Activated naive CD4-positive, alpha-beta T cell (primary cell): ENCODE data around the gene MYO15A.

Experiments
- DNase-seq, 4 experiments: peaks; one replicate each; lab custom pipeline; 2025; lab: John Stamatoyannopoulos, UW

MYO15A gene

DNA sequence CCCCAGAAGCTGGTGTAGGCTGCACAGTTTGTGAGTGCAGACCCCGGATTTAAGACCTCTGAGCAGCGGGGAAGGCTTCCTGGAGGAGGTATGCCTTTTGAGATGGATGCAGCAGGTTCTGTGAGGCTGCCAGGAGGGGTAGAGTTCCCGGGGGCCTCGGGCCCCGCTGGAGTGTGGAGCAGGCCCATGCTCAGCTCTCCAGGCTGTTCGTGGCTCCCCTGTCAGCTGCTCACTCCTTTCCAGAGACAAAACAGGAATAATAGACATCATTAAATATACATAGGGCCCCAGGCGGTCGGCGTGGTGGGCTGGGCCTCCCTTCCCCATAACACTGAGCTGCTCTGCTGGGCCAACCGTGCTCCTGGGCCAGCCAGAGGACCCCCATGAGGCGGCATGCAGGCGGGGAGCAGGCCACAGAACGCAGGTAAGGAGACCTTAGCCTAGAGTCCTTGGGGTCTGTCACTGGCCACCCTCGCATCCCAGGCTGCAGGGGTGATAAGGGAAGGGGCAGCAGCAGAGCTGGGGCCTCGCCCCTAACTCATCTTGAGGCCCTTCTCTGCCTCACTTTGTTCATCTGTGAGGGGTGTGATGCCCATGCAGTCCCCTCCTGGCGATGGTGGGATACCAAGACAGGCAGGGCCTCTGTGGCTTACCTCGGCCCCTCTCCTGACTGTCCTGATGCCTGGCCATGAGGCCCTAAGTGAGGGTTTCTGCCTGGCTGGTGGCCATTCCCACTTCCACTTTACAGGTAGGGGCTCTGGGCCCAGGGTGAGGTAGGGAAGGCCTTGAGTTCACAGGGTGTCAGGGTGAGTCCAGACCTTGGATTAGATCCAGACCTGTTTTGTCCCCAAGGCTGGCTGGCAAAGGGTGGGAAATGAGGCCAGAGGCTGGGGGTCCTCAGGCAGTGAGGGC, at the start of gene MYO15A:
Gene MYO15A, plus strand, starts transcription at position 356 of the 912 bp plus-strand sequence. CDS start 10,045 bp downstream, outside the sequence.
- DNase-seq, result no peak

DNA sequence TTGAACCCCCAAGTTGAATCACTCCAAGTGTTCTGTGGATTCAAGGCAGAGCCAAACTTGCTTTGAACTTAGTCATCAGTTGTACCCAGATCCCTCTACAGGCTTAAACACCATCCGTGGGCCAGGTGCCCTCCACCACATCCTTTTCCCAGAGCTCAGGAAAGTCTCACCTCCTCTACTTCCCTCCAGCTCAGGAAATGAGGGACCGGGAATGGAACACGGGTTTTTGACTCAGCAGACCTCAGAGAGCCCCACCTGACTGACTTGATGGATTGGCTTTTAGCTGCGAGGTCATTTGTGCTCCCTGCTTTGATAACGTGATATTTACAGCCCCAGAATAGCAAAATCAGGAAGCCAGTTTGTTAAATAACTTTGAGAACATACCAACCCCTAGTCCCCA, 49.3 kb upstream of the MYO15A start:
- no peak for DNase-seq

DNA sequence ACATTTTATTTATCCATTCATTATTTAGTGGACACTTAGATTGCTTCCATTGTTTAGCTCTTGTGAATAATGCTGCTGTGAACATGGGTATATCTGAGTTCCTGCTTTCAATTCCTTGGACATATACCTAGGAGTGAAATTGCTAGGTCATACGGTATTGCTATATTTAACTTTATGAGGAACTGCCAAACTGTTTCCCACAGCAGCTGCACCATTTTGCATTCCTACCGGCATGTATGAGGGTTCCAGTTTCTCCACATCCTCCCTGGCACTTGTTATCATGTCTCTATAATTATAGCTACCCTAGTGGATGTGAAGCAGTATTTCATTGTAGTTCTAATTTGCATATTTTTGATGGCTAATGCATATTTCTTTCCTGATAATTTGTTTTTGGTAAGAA, 44.5 kb upstream of the MYO15A start:
- no peak for DNase-seq

DNA sequence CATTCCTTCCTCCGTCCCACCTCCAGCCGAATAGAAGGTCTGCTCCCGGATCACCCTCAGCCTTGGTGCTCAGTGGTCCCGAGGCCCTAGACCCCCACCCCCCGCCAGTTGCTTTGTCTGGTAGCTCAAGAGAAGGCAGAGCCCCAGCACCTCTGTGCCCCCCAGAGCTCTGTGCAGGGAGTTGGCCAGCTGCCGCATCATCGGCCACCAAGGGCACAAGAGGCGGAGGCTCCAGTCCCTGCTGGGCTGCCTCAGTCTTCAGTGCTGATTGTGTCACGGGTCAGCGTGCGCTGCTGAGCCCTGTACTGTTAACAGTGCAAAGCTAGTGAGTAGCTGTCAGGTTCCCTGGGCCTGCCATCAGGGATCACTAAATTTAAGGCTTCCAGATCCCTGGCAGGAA, 43.0 kb upstream of the MYO15A start:
- no peak for DNase-seq

GRCh38 chr17:18066866-18067265, 41.7 kb upstream of the MYO15A start:
- no peak for DNase-seq

DNA sequence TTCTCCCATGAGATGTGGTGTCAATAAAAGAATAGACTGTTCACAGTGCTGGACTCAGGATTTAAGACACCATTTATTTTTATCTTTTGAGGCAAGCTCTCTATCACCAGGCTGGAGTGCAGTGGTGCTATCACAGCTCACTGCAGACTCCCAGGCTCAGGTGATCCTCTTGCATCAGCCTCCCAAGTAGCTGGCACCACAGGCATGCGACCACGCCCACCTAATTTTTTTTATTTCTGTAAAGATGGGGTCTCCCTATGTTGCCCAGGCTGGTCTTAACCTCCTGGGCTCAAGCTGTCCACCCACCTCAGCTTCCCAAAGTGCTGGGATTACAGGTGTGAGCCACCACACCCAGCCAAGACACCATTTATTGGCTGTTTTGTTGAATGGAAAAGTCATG, 39.5 kb upstream of the MYO15A start:
- DNase-seq, result no peak

DNA sequence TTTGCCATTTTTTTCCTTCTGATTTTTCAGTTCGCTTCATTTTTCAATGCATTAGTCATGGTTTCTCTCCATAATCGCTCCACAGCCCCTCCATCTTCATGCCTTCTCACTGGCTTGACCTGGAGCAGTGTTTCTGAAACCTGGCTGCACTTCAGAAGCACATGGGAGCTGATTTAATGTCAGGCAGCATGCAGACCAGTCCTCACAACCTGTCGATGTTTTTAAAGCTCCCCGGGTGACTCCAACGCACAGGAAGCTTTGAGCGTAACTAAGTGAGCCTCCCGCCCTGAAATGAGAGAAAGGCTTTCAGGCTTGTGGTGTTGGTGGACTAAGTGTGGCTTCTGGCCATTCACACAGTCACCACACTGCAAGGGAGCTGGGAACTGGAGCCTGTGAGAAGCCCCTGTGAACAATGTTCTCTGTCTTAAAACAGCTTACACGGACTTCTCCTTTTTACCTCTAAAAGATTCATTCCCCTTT, 37.7 kb upstream of the MYO15A start:
- no peak for DNase-seq

DNA sequence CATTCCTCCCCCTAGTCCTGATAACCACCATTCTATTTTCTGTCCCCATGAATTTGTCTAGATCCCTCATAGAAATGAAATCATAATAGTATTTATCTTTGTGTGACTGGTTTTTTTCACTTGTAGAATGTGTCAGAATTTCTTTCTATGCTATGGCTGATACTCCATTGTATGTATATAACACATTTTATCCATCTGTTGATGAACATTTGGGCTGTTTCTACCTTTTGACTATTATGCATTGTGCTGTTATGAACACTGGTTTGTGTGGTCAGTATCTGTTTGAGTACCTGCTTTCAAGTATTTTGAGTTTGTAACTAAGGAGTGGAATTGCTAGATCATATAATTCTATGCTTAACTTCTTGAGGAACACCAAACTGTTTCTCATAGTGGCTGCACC, 36.8 kb upstream of the MYO15A start:
- DNase-seq, result no peak

DNA sequence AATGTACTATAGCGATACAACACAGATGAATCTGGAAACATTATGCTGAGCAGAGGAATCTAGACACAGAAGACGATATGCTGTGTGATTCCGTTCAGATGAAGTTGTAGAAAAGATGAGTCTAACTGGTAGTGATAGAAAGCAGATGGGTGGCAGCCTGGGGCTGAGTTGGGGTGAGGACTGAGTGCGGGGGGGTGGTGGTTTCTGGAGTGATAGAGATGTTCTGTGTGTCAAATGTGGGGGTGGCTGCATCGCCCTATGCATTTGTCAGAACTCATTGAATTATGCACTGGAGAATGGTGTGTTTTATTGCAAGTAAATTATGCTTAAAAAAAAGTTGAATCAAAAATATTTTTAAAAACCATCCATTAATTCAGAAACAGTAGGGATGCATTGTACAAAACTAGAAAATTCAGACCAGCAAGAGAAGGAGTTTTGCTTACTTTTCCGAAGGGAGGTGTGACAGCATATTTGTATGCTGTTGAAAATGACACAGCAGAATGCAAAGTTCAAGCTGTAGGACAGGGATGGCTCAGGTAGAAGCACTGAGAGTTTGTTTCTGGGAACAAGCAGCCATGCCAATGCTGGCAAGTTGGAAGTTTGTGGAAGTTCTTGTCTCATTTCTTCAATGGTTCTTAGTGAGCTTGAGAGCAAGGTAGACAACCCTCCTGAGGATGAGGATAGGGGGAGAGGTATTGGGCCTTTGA, 33.8 kb upstream of the MYO15A start:
- DNase-seq, result no peak

DNA sequence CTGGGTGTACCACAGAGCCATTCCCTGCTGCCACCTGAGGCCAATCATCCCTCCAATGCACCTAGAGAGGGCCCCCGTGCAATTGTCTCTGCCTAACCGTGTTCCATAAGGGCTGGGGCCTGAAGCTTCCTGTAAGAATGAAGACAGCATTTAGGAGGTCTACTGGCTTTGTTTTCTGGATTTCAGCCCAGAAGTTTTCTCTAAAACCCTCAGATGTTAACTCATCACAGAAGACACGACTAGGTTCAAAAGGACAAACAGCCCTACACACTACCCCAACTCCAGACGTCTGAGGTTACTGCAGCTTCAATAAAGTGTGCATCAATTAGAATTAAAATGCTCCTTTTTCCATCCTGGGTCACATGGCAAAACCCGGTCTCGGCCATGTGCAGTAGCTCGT, 31.6 kb upstream of the MYO15A start:
- no peak for DNase-seq

DNA sequence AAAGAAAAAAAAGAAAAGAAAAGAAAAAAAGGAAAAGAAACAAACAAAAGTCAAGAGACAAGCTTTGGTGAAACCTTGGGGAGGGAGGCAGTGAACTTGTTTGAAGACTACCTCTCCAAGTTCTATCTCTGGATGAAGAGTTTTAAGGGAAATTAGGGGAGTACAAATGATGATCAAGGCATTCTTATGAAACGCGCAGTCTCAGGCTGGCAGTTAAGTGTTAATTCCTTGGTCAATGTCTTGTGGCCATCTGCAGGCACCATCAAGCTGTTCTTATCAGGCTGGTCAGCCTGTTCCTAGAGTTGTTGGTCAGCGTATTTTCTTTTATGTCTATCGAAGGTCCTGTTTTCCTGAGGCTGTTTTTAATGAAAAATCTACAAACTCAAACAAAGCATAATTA, 29.0 kb upstream of the MYO15A start:
- no peak for DNase-seq

DNA sequence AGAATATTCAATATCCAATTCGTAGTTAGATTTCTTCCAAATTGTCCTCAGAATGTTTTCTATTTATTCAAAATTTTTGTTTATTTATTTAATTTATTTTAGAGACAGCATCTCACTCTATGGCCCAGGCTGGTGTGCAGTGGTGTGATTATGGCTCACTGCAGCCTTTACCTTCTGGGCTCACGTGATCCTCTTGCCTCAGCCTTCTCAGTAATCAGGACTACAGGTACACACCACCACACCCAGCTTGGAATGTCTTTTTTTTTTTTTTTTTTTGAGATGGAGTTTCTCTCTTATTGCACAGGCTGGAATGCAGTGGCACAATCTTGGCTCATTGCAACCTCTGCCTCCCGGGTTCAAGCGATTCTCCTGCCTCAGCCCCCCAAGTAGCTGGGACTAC, 24.3 kb upstream of the MYO15A start:
- no peak for DNase-seq

DNA sequence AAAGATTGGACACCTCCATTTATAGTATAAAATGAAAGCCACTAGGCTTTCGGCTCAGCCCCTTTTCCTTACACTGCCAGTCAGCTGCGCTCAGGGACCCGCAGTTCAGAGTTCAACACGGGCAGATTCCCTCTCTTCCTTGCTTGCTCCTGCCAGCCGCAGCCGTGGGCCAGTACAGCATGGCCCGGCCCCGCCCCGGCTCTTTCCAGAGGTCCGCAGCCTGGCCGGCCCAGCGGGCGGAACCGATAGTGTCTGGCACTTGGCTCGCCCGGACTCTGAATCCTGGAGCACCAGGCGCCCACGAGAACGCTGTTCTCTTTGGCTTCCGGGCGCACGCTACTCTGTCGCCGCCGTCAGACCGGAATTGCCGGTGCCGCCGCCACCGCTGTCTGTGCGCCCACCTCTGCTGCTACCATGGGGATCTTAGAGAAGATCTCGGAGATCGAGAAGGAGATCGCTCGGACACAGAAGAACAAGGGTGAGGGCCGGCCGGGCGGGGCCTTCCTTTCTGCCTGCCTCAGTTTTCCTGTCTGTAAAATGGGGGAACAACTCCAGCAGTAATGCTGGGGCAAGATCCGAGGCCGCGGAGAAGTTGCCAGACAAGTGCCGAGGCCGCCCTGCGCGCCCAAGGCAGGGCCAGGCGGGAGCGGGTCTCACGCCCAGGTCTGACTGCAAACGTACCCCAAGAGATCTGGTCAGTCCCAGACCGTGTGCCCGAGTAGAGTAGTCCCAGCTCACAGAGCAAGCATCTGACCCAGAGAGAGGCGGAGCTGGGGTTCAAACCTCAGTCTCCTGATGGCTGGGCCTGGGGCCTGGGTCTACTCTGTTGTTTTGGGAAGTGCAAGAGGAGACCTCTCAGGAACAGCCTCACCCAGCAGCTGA, 20.7 kb upstream of the MYO15A start, which contains the start of gene DRG2:
Gene DRG2, plus strand, starts transcription at position 339 of the 882 bp plus-strand sequence. Its CDS starts 76 bp downstream, at position 415.
- DNase-seq, result peak; percentile 83 to 84 (median 83)

- DNase-seq, result no peak
These were observed 18.9 kb upstream of the MYO15A start for GRCh38 chr17:18089613-18090012.

- DNase-seq, result no peak
These were observed 14.7 kb upstream of the MYO15A start for GRCh38 chr17:18093616-18094408.

- no peak for DNase-seq
These were observed 14.1 kb upstream of the MYO15A start for GRCh38 chr17:18094409-18094807.

DNA sequence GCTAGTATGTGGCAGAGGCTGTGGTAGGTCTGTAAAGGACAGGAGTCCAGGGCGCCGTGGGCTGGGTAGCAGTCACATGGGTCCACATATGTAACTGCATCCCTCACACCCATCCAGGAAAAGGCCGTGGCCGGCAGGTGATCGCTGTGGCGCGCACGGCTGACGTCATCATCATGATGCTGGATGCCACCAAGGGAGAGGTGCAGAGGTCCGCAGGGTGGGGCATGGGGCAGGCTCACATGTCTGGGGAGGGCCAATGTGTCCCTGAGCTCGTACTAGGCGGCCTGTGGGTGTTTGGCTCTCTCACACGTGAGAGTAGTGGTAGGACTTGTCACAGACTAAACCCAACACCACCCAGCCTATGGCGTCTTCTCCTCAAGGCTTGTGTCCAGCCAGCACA, 9.0 kb upstream of the MYO15A start:
- no peak for DNase-seq

GRCh38 chr17:18100616-18101015, 7.9 kb upstream of the MYO15A start:
- no peak for DNase-seq

DNA sequence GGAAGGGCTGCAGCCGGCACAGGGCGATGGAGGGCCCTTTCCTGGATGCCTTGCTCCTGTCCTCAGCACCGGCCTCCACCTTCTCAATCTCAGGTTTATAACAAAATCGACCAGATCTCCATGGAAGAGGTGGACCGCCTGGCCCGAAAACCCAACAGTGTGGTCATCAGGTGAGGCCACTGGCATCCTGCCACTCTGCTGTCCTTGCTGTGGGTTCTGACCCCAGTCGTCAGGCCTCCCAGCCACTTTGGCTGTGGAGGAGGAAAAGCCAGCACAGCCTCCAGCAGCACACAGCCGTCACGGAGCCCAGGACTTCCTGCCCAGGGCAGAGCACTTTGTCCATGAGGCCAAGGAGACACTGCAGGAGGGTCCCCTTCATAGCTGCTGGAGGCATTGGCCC, 6.7 kb upstream of the MYO15A start:
- no peak for DNase-seq

DNA sequence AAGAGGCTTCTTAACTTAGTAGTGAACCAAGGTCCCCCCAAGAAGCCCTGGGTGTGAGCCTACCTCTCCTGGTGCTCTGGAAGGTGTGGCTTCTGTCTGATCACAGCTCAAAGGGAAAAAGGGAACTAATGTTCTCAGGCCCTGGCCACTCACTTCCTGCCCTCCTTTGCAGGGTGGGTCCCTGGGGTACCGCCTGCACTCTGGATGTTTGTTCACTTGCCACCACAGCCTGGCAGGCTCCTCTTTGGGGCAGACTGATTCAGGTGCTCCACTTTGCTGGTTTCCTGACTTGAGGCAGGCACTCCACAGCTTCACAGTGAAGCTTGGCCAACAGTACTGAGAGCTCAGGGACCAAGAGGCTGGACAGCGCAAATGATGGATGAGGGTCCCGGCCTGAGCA, 5.9 kb upstream of the MYO15A start:
- DNase-seq, result no peak

- no peak for DNase-seq
These were observed 3.5 kb upstream of the MYO15A start for GRCh38 chr17:18105027-18105426.
